Epithelial cell of proximal tubule (primary cell): Measurements from ENCODE around the gene KIDINS220. TPM values are rescaled to one million over a fixed set of nuclear protein-coding genes. Genes with fewer than 3 reads are reported as not detected.
"Not testable (repeated sequence)": the region's sequence is repeated elsewhere in the genome, so short reads cannot be mapped to it uniquely, and the experiment has no call there.

ENCODE experiments used
- DNase-seq: peaks from one replicate; pipeline ENCODE4 v3.0.0-alpha.2; 2011; ENCODE audit warnings: low read depth
- H3K4me3 ChIP-seq: 2 replicates; pipeline ENCODE4 v1.5.1; 2011; ENCODE audit warnings: low read depth, mild to moderate bottlenecking, low read length
- total RNA-seq: library from RNA; depleted of rRNA; stranded (reverse); fragments of >200 nt; gene quantifications from 2 replicates; pipeline ENCODE4 v1.2.3, GENCODE V29; 2015
- TF ChIP-seq, protein P1 (sequence below): conservative IDR thresholded peaks from 2 replicates; pipeline ENCODE4 v1.5.1; 2012; ENCODE audit warnings: low read depth, mild to moderate bottlenecking, low read length

KIDINS220 gene
- total RNA-seq, 1 donor from 2014 or later, result 27.0 TPM

DNA sequence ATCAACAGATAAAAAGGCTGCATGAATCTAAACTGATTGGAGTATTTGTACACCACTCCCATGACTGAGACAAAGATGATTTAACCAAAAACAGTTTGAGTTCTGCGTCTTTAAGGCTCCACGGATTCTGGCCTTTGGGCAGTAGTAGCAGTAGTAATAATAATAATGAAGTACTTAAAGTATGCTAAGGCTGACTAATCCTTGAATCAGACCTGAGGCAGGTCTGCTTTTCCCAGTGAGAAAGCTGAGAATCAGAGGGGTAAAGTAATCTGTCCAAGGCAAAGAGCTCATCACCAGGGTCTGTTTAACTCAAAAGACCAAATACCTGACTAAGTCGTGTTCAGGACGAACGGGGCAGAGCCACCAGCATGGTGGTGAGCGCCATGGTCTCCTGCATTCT lies 94.2 kb downstream of the KIDINS220 start:
- no peak for DNase-seq
- TF ChIP-seq, protein P1, sequence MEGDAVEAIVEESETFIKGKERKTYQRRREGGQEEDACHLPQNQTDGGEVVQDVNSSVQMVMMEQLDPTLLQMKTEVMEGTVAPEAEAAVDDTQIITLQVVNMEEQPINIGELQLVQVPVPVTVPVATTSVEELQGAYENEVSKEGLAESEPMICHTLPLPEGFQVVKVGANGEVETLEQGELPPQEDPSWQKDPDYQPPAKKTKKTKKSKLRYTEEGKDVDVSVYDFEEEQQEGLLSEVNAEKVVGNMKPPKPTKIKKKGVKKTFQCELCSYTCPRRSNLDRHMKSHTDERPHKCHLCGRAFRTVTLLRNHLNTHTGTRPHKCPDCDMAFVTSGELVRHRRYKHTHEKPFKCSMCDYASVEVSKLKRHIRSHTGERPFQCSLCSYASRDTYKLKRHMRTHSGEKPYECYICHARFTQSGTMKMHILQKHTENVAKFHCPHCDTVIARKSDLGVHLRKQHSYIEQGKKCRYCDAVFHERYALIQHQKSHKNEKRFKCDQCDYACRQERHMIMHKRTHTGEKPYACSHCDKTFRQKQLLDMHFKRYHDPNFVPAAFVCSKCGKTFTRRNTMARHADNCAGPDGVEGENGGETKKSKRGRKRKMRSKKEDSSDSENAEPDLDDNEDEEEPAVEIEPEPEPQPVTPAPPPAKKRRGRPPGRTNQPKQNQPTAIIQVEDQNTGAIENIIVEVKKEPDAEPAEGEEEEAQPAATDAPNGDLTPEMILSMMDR, result no peak

GRCh38 chr2:8740136-8740535 lies 97.3 kb downstream of the KIDINS220 start:
- TF ChIP-seq, protein P1, result no peak
- no peak for DNase-seq
- no peak overlapping the region for H3K4me3 ChIP-seq

More for the DNA sequence above, 94.2 kb downstream of the KIDINS220 start:
- no peak overlapping the region for H3K4me3 ChIP-seq

DNA sequence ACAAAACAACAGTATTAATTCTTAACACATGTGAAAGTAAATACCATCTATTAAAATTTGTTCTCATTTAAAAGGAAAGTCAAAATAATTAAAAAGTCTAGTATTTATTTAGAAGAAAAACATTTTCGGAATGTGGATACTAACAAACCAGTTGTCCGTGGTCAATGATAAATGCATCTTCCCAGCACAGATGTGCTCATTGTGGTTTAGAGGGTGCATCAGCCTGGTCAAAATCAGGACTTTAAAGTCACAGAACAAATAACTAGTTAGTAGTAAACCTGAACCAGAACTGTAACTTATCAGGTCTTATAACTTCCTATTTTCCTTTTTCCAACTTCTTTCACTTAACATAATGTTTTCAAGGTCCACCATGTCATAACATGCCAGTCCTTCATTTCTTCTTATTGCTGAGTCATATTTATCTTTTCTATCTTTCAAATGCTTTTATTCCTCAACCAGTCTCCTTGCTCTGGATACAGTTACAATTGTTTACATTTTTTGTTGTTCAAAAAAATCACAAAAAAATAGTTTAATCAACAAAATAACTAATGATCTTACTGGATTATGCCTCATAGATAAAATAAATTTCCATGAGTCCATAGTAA lies 99.7 kb downstream of the KIDINS220 start:
- H3K4me3 ChIP-seq, result no peak overlapping the region
- TF ChIP-seq, protein P1, result no peak
- no peak for DNase-seq

GRCh38 chr2:8732601-8733000 lies 104.8 kb downstream of the KIDINS220 start:
- TF ChIP-seq, protein P1, result no peak
- no peak for DNase-seq
- no peak overlapping the region for H3K4me3 ChIP-seq

DNA sequence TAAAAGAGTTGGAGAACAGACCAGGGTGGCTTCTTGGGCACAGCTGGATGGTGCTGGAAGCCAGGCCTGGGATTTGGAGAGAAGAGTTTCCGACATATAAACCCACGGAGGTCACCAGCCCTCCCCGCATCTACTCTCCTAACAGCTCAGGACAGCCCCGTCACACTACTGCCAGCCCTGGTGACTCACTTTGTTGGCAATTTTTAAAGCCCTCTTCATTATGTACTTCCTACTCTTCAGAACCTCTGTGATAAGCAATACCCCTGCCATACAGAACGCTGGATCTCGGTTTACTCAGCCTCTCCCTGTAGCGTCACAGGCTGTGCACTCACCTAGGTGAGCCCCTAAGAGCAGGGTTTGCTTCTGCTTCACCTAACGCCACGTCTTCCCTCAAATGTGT lies 107.5 kb downstream of the KIDINS220 start:
- TF ChIP-seq, protein P1, result no peak
- no peak overlapping the region for H3K4me3 ChIP-seq
- DNase-seq, result no peak

GRCh38 chr2:8729101-8729500 lies 108.3 kb downstream of the KIDINS220 start:
- DNase-seq, H3K4me3 ChIP-seq: not testable (repeated sequence)

GRCh38 chr2:8728305-8729015 lies 109.0 kb downstream of the KIDINS220 start:
- H3K4me3 ChIP-seq, result no peak overlapping the region
- no peak for DNase-seq
- TF ChIP-seq, protein P1, result no peak
